Measurements from ENCODE around the gene PRKAR1B.

PRKAR1B gene

DNA sequence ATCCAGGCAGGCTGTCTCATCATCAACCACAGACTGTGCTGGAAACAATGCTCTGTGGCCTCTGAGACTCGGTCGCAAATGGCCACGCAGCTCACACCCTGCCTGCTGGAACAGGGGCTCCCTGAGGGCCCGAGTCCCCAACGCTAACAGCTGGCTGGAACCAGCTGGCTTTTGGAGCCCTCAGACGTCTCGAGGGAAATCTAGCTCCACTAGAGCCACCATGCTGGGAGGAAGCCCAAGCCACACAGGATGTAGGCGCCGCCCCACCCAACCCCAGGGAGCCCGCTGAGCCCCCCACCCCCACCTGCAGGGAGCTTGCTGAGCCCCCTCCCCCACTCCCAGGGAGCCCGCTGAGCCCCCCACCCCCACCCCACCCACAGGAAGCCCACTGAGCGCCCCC is 186.1 kb downstream of the PRKAR1B start:
- Histone ChIP-seq H3K36me3 (ENCODE audit: insufficient read depth, low read depth, low read length) (no peaks in the 10 kb centered on the region), H3K4me3 (ENCODE audit: low read length) (no peak overlapping the region), H3K27ac (ENCODE audit: low read length) (no peak overlapping the region), H3K9ac (ENCODE audit: low read depth, low read length) (no peak overlapping the region), H3K27me3 (ENCODE audit: insufficient read depth, low read length) (no peaks in the 10 kb centered on the region), H3K4me1 (ENCODE audit: insufficient read depth, low read length) (0 out of 2 replicates have a peak, but pooled peaks cover 3% of the 10 kb centered on the region), H3K9me3 (ENCODE audit: insufficient read depth, low read depth, low read length) (no peaks in the 10 kb centered on the region)

DNA sequence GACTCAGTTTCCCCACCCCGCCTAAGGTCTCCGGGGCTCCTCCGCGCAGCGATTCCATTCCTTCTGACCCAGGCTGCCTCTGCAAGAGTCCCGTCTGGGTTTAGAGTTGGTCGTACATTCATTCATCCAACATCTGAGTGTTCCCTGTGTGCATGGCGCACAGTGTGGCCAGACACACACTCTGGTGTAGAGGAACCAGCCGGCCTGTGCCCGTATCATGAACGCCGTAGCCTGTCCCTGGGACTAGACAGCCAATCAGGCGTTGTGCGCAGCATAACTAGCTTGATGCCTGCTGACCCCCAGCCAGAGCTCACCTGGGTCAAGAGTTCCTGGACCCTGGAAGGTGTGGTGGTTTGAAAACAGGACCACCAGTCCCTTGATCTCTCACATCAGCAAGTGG is 186.5 kb downstream of the PRKAR1B start:
- Histone ChIP-seq H3K27me3 (ENCODE audit: insufficient read depth, low read length) (no peaks in the 10 kb centered on the region), H3K4me3 (ENCODE audit: low read length) (no peak overlapping the region), H3K4me1 (ENCODE audit: insufficient read depth, low read length) (0 out of 2 replicates have a peak, but pooled peaks cover 3% of the 10 kb centered on the region), H3K27ac (ENCODE audit: low read length) (no peak overlapping the region), H3K9ac (ENCODE audit: low read depth, low read length) (no peak overlapping the region), H3K36me3 (ENCODE audit: insufficient read depth, low read depth, low read length) (no peaks in the 10 kb centered on the region), H3K9me3 (ENCODE audit: insufficient read depth, low read depth, low read length) (no peaks in the 10 kb centered on the region)

DNA sequence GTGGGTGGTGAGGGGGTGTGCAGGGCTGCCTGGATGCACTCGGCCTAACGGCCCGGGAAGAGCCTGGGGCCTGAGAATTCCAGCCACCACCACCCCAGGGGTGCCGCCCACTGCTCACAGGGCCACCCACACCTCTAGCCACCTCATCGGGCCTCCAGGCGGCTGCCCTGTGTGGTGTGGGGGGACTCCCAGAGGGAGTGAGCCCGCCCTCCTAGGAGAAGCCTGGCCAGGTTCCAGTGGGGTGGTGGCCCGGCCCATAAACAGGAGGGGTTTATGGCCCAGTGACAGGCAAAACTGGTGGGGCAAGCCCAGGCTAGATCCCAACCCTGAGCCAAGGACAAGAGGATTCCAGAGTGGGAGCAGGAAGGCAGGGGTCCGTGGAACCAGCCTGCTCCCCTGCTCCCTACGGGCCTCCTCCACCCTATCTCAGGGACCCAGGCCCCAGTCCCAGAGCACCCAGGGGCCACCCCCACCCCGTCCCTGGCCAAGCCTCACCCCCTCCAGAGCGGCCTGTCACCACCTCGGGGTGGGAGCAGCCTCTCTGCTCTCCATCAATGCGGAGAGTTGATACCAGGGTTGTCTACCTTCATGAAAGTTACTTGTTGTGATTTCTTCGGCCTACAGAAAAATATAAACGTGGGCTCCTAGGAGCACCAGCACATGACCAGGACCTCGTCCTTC is 187.2 kb downstream of the PRKAR1B start:
- H3K36me3 ChIP-seq (ENCODE audit: insufficient read depth, low read depth, low read length) = no peaks in the 10 kb centered on the region
- H3K27ac ChIP-seq (ENCODE audit: low read length) = no peak overlapping the region
- H3K4me1 ChIP-seq (ENCODE audit: insufficient read depth, low read length) = 0 out of 2 replicates have a peak, but pooled peaks cover 3% of the 10 kb centered on the region
- H3K4me3 ChIP-seq (ENCODE audit: low read length) = no peak overlapping the region
- no peak overlapping the region for H3K9ac ChIP-seq (ENCODE audit: low read depth, low read length)
- no peaks in the 10 kb centered on the region for H3K9me3 ChIP-seq (ENCODE audit: insufficient read depth, low read depth, low read length)
- H3K27me3 ChIP-seq (ENCODE audit: insufficient read depth, low read length) = no peaks in the 10 kb centered on the region

DNA sequence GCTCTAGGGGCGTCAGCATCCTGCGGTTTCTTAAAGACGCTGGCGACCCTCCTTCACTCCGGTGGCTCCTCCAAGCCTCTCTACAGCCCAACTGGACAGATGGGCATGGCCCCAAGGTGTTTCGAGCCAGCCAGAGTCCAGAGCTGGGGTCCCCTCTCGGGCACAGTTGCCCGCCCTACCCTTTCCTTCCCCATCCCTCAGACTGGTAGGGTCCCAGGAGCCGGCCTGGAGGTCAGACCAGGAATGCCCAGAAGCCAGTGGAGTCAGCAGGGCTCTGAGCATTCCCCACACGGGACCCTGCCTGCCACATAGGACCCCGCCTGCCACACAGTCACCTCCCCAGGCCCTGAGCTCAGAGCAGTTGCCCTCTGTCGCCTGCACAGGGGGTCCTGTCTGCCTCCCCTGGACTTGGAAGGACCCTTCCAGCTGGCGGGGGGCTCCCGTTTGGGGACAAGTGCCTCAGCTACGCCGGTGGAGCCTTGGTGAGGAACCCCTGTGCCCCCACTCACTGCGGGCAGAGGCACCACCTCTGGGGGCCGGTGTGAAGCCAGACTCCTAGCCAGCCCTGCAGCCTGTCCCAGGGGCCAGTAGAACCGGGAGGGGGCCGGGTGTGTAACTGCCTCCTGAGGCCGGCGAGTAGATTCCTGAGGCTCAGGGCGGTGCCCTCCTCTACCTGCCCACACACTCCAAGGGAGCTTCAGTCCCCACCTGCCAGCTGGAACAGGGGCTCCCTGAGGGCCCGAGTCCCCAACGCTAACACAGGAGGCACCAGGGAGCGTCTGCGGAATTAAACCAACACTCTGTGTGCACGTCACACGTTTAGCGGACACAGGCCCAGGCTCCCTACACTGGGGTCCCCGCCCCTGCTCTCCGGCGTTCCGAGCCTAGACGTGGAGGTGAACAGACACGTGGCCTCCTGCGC is 188.1 kb downstream of the PRKAR1B start:
- H3K4me1 ChIP-seq (ENCODE audit: insufficient read depth, low read length) = 0 out of 2 replicates have a peak, but pooled peaks cover 3% of the 10 kb centered on the region
- no peaks in the 10 kb centered on the region for H3K27me3 ChIP-seq (ENCODE audit: insufficient read depth, low read length)
- H3K9me3 ChIP-seq (ENCODE audit: insufficient read depth, low read depth, low read length) = no peaks in the 10 kb centered on the region
- no peak overlapping the region for H3K9ac ChIP-seq (ENCODE audit: low read depth, low read length)
- H3K4me3 ChIP-seq (ENCODE audit: low read length) = no peak overlapping the region
- H3K27ac ChIP-seq (ENCODE audit: low read length) = no peak overlapping the region
- no peaks in the 10 kb centered on the region for H3K36me3 ChIP-seq (ENCODE audit: insufficient read depth, low read depth, low read length)

DNA sequence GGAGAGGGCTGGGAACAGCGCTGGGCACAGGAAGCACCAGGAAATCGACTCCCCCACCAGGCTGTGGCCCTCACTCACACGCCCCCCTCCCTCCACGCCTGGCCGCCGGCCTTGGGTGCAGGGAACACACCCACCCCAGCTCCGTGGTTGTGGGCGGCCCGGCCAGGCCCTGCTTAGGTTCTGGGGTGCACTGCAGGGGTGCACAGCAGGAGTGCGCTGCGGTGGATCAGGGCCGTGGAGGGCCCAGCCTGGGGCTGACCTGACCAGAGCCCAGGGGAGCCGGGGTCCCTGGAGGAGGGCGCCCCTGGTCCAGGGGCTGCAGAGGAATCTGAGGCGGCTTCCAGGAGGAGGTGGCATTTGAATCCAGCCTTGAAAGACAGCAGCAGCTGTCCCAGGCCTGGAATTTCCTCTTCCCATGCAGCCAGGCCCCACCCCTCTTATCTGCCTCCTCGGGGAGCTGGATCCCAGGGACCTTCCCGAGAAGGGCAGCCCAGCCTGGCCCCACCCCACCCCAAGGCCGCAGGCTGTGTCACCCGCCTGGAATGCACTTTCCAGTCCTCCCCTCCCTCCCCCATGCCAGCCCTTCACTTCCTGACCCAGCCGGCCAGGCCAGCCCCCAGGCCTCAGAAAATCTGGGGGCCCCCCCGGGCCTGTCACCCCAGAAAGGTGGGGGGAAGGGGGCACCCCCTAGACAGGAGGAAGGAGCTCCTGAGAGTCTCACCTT is 189.0 kb downstream of the PRKAR1B start:
- H3K9ac ChIP-seq (ENCODE audit: low read depth, low read length) = no peak overlapping the region

DNA sequence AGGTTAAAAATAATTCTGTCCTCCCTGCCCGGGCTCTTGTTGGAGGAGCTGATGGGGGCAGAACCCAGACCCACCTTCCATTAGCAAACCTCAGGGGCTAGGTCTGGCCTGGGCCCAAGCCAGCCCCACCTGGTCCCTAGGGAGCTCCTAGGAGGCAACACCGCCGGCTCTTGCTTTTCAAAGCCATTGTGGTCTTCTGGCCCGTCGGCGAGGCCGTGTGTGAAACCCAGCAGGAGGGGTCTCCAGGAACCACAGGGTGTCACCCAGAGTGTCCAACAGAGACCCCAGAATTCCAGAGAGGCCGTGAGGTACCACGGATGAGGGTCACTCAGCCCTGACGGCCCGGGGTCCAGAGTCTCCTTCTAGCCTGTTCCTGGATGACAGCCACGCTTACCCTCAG is 190.8 kb downstream of the PRKAR1B start:
- Histone ChIP-seq H3K9me3 (ENCODE audit: insufficient read depth, low read depth, low read length) (no peaks in the 10 kb centered on the region), H3K4me3 (ENCODE audit: low read length) (no peak overlapping the region), H3K27ac (ENCODE audit: low read length) (no peak overlapping the region), H3K36me3 (ENCODE audit: insufficient read depth, low read depth, low read length) (no peaks in the 10 kb centered on the region), H3K27me3 (ENCODE audit: insufficient read depth, low read length) (no peaks in the 10 kb centered on the region), H3K4me1 (ENCODE audit: insufficient read depth, low read length) (0 out of 2 replicates have a peak, but pooled peaks cover 3% of the 10 kb centered on the region), H3K9ac (ENCODE audit: low read depth, low read length) (no peak overlapping the region)

More for the DNA sequence above, 189.0 kb downstream of the PRKAR1B start:
- Histone ChIP-seq H3K4me3 (ENCODE audit: low read length) (no peak overlapping the region), H3K27ac (ENCODE audit: low read length) (no peak overlapping the region), H3K36me3 (ENCODE audit: insufficient read depth, low read depth, low read length) (no peaks in the 10 kb centered on the region), H3K4me1 (ENCODE audit: insufficient read depth, low read length) (0 out of 2 replicates have a peak, but pooled peaks cover 3% of the 10 kb centered on the region), H3K9me3 (ENCODE audit: insufficient read depth, low read depth, low read length) (no peaks in the 10 kb centered on the region), H3K27me3 (ENCODE audit: insufficient read depth, low read length) (no peaks in the 10 kb centered on the region)

DNA sequence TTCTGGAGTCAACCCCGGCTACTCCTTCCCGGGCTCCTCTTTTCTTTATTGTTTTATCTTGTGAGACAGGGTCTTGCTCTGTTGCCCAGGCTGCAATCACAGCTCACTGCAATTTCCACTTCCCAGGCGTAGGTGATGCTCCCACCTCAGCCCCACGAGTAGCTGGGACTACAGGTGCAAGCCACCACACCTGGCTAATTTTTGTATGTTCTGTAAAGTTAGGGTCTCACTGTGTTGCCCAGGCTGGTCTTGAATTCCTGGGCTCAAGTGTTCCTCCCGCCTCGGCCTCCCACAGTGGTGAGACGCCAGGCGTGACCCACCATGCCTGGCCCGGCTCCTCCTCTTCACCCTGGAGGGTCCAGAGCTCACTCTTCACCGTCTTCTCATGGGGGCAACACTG is 192.1 kb downstream of the PRKAR1B start:
- Histone ChIP-seq H3K4me1 (ENCODE audit: insufficient read depth, low read length) (0 out of 2 replicates have a peak, but pooled peaks cover 3% of the 10 kb centered on the region), H3K27ac (ENCODE audit: low read length) (no peak overlapping the region), H3K27me3 (ENCODE audit: insufficient read depth, low read length) (no peaks in the 10 kb centered on the region), H3K9me3 (ENCODE audit: insufficient read depth, low read depth, low read length) (no peaks in the 10 kb centered on the region), H3K36me3 (ENCODE audit: insufficient read depth, low read depth, low read length) (no peaks in the 10 kb centered on the region), H3K9ac (ENCODE audit: low read depth, low read length) (no peak overlapping the region), H3K4me3 (ENCODE audit: low read length) (no peak overlapping the region)

DNA sequence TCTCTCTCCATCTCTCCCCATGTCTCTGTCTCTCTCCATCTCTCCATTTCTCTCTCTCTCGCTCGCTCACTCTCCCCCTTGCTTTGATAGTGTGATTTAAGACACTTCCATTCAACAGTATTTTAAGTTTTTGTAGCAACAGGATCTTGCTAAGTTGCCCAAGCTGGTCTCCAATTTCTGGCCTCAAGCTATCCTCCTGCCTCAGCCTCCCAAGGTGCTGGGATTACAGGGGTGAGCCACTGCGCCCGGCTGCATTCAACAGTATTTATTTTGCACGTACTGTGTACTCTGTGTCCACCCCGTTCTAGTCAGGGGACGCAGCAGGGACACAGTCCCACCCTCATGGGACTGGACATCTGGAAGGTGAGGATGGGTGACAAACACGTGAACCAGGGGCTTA is 193.0 kb downstream of the PRKAR1B start:
- Histone ChIP-seq H3K36me3 (ENCODE audit: insufficient read depth, low read depth, low read length) (no peaks in the 10 kb centered on the region), H3K9ac (ENCODE audit: low read depth, low read length) (no peak overlapping the region), H3K4me1 (ENCODE audit: insufficient read depth, low read length) (0 out of 2 replicates have a peak, but pooled peaks cover 3% of the 10 kb centered on the region), H3K27ac (ENCODE audit: low read length) (no peak overlapping the region), H3K4me3 (ENCODE audit: low read length) (no peak overlapping the region), H3K27me3 (ENCODE audit: insufficient read depth, low read length) (no peaks in the 10 kb centered on the region), H3K9me3 (ENCODE audit: insufficient read depth, low read depth, low read length) (no peaks in the 10 kb centered on the region)

DNA sequence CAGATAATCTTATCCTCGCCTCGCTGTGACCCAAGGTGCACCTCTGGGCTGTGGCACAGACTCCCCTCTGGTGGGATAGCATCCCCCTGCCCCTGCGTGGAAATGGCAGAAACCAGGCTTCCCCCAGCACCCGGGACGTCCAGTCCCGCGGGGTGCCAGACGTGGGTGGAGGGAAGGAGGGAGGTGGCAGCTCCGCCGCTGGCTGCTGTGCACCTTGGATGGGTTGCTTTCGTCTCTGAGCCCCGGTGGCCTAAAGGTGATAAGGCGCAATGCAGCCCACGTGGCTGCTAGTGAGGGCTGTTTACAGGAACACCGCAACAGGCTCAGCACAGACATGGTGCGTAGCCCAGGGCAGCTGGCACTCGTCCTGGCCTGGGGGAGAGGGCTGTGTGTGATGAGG is 193.8 kb downstream of the PRKAR1B start:
- Histone ChIP-seq H3K27me3 (ENCODE audit: insufficient read depth, low read length) (no peaks in the 10 kb centered on the region), H3K4me3 (ENCODE audit: low read length) (no peak overlapping the region), H3K36me3 (ENCODE audit: insufficient read depth, low read depth, low read length) (no peaks in the 10 kb centered on the region), H3K9me3 (ENCODE audit: insufficient read depth, low read depth, low read length) (no peaks in the 10 kb centered on the region), H3K27ac (ENCODE audit: low read length) (no peak overlapping the region), H3K9ac (ENCODE audit: low read depth, low read length) (no peak overlapping the region), H3K4me1 (ENCODE audit: insufficient read depth, low read length) (no peaks in the 10 kb centered on the region)

DNA sequence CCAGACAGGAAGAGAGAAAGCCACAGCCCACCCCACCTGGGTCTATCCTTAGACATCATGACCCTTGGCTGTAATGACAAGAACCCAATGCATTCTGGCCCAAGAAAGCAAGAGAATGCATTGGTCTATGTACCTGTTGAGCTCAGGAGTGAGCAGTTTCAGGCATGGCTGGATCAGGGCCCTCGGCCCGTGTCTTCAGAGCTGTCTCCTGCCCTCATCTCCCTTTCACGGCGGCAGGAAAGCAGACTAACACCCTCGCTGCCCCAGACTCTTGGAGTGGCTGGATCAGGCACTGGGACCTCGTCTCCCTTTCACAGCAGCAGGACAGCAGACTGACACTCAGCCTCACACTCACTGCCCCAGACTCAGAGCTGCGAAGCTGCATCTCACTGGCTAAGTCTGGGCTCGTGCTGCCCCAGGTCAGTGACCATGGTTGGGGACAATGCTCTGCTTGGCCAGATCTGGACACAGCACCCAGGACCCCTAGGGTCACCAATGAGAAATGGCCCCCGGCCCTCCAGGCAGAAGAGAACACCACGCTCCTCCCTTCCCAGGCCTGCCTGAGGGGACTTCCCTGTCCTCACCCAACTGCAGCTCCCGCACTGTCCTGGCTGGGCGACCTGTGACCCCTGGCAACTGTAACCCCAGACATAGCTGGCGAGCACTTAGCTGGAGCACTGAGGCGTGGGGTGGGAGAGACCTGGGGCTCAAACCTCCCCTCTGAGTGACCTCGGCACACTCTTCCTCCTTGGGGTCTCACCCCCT is 194.5 kb downstream of the PRKAR1B start:
- no peak overlapping the region for H3K27ac ChIP-seq (ENCODE audit: low read length)
- H3K9me3 ChIP-seq (ENCODE audit: insufficient read depth, low read depth, low read length) = no peaks in the 10 kb centered on the region; the same call in 1 of the 2 replicates
- H3K36me3 ChIP-seq (ENCODE audit: insufficient read depth, low read depth, low read length) = no peaks in the 10 kb centered on the region
- no peaks in the 10 kb centered on the region for H3K4me1 ChIP-seq (ENCODE audit: insufficient read depth, low read length)
- H3K4me3 ChIP-seq (ENCODE audit: low read length) = no peak overlapping the region
- no peak overlapping the region for H3K9ac ChIP-seq (ENCODE audit: low read depth, low read length)
- H3K27me3 ChIP-seq (ENCODE audit: insufficient read depth, low read length) = no peaks in the 10 kb centered on the region

DNA sequence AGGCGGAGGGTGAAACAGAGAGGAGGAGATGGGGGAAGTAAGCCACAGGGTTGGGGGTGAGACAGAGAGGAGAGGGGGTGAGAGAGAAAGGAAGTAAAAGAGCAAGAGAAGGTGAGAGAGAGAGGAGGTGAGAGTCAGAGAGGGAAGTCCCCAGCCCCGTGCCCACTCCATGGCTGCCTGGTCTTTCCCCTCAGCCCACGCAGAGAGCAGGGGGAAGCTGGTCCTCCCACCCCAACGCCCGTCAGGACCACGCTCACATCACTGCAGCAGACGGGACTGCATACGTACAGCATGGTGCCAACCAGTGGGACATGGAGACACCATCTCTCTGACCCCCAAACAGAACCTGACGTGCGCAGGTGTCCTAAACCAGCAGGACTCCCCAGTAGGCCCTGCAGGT is 195.3 kb downstream of the PRKAR1B start:
- H3K9me3 ChIP-seq (ENCODE audit: insufficient read depth, low read depth, low read length) = no peaks in the 10 kb centered on the region; the same call in 1 of the 2 replicates
- no peaks in the 10 kb centered on the region for H3K27me3 ChIP-seq (ENCODE audit: insufficient read depth, low read length)

More for the DNA sequence above, 195.3 kb downstream of the PRKAR1B start:
- Histone ChIP-seq H3K36me3 (ENCODE audit: insufficient read depth, low read depth, low read length) (no peaks in the 10 kb centered on the region), H3K4me3 (ENCODE audit: low read length) (no peak overlapping the region), H3K9ac (ENCODE audit: low read depth, low read length) (no peak overlapping the region), H3K27ac (ENCODE audit: low read length) (no peak overlapping the region), H3K4me1 (ENCODE audit: insufficient read depth, low read length) (no peaks in the 10 kb centered on the region)

Data from iPS-20b (cell line).